Suprapubic skin (tissue), 3 donors: ENCODE data around the gene CFAP410.

ENCODE experiments used
- CTCF ChIP-seq, 2 donors: fragments of 200-600 bp in 1 of 2; fragments of 450-650 bp in 1 of 2; sonication (generic) in 1 of 2; IDR thresholded peaks; one replicate each; pipeline ENCODE4 v1.5.1; 2016 to 2019; ENCODE audit warnings: antibody characterized with exemption in 2 of 2, mild to moderate bottlenecking in 1 of 2, moderate library complexity in 1 of 2
- EP300 ChIP-seq: sonication (generic); formaldehyde crosslinking; IDR thresholded peaks from one replicate; pipeline ENCODE4 v1.6.1; 2017; ENCODE audit warnings: antibody characterized with exemption
- POLR2A ChIP-seq, 2 donors: fragments of 450-650 bp; IDR thresholded peaks; one replicate each; pipeline ENCODE4 v1.6.1; 2017; ENCODE audit warnings: antibody characterized with exemption in 2 of 2, mild to moderate bottlenecking in 2 of 2, moderate library complexity in 2 of 2

DNA sequence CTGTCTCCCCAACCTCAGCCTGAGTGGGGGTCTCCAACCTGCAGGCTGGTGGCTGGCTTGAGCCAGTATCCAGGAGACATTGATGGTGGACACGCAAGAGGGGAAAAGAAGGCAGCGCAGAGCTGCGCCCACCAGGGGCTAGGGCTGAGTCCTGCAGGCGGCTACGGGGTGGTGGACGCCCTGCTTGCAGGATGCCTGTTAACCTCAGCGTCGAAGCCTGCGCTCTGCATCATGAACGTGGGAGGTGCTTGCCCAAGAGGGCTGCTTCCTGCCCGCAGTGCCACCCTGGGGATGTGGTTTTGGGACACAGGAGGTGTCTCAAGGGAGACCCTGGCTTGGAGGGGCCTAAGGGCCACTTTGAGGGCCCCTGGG, 11.6 kb downstream of the CFAP410 start:
- TF ChIP-seq CTCF (IDR thresholded peaks at IDR 0.05) = no peak
- no peak for TF ChIP-seq EP300
- TF ChIP-seq POLR2A (IDR thresholded peaks at IDR 0.05) = no peak
